HEK293 (cell line): ENCODE data around the gene RASA3.
A peak's percentile ranks its signal among the peaks of the same experiment; 100 is the strongest.

Experiments
- CTCF ChIA-PET: fragments of 350-600 bp; formaldehyde crosslinking; extraction: SDS; loops from one replicate; lab custom pipeline; 2021; ENCODE audit warnings: antibody characterized with exemption; lab: Yijun Ruan, JAX
- POLR2A ChIA-PET: fragments of 300-600 bp; formaldehyde crosslinking; extraction: SDS; loops from one replicate; lab custom pipeline; 2020; ENCODE audit warnings: antibody characterized with exemption, inconsistent platforms; lab: Yijun Ruan, JAX
- H3K27ac ChIP-seq: fragments of 200-500 bp; sonication (Bioruptor generic); 2 replicates; pipeline ENCODE4 v1.5.1; 2014; ENCODE audit warnings: low read depth, low read length, control low read depth, inconsistent platforms; ENCODE audit errors: extremely low read depth
- H3K36me3 ChIP-seq, 2 experiments: fragments of 200-500 bp in 1 of 2; sonication (Bioruptor generic) in 1 of 2; 1 replicate in 1 of 2; 2 replicates in 1 of 2; pipeline ENCODE4 v1.5.1; 2014 to 2017; ENCODE audit warnings: inconsistent platforms in 2 of 2, low read length in 2 of 2; ENCODE audit not compliant: control insufficient read depth in 2 of 2, insufficient read depth in 1 of 2
- H3K4me1 ChIP-seq: fragments of 200-500 bp; sonication (Bioruptor generic); 2 replicates; pipeline ENCODE4 v1.5.1; 2014; ENCODE audit warnings: mild to moderate bottlenecking, low read length, inconsistent platforms; ENCODE audit not compliant: control insufficient read depth, insufficient read depth
- H3K4me3 ChIP-seq: 2 replicates; pipeline ENCODE4 v1.5.1; 2011; ENCODE audit warnings: low read depth, mild to moderate bottlenecking, control low read depth, low read length, moderate library complexity
- H3K9me3 ChIP-seq: fragments of 200-500 bp; sonication (Bioruptor generic); 2 replicates; pipeline ENCODE4 v1.5.1; 2014; ENCODE audit warnings: low read depth, low read length, inconsistent platforms; ENCODE audit not compliant: control insufficient read depth, insufficient read depth
- GLIS2 ChIP-seq: fragments of 450-650 bp; formaldehyde crosslinking; IDR thresholded peaks from 2 replicates; pipeline ENCODE4 v1.5.1; 2016; ENCODE audit warnings: missing biosample characterization, missing genetic modification characterization
- HIC1 ChIP-seq: fragments of 450-650 bp; formaldehyde crosslinking; IDR thresholded peaks from 2 replicates; pipeline ENCODE4 v1.5.1; 2016; ENCODE audit warnings: missing biosample characterization, missing genetic modification characterization
- HOXA7 ChIP-seq: sonication (generic); formaldehyde crosslinking; IDR thresholded peaks from 2 replicates; pipeline ENCODE4 v1.8.1; 2022; ENCODE audit warnings: missing genetic modification reagents, borderline replicate concordance
- OSR2 ChIP-seq: fragments of 450-650 bp; formaldehyde crosslinking; IDR thresholded peaks from 2 replicates; pipeline ENCODE4 v1.5.1; 2016; ENCODE audit warnings: missing biosample characterization, missing genetic modification characterization
- PRDM2 ChIP-seq: fragments of 450-650 bp; formaldehyde crosslinking; IDR thresholded peaks from 2 replicates; pipeline ENCODE4 v1.5.1; 2016; ENCODE audit warnings: missing biosample characterization, missing genetic modification characterization, borderline replicate concordance
- PRDM6 ChIP-seq: fragments of 450-650 bp; formaldehyde crosslinking; IDR thresholded peaks from 2 replicates; pipeline ENCODE4 v1.5.1; 2017; ENCODE audit warnings: missing biosample characterization, missing genetic modification characterization
- RBAK ChIP-seq: fragments of 450-650 bp; formaldehyde crosslinking; IDR thresholded peaks from 2 replicates; pipeline ENCODE4 v1.5.1; 2016; ENCODE audit warnings: missing biosample characterization, missing genetic modification characterization
- SETDB1 ChIP-seq: IDR thresholded peaks from one replicate; pipeline ENCODE4 v1.6.1; 2017; ENCODE audit warnings: mild to moderate bottlenecking, low read length, moderate library complexity, mixed read lengths; ENCODE audit not compliant: insufficient read length
- SP2 ChIP-seq: fragments of 450-650 bp; formaldehyde crosslinking; IDR thresholded peaks from 2 replicates; pipeline ENCODE4 v1.5.1; 2016; ENCODE audit warnings: missing biosample characterization, missing genetic modification characterization
- ZBTB20 ChIP-seq: fragments of 450-650 bp; formaldehyde crosslinking; IDR thresholded peaks from 2 replicates; pipeline ENCODE4 v1.5.1; 2016; ENCODE audit warnings: missing biosample characterization, missing genetic modification characterization
- ZIC2 ChIP-seq: fragments of 450-650 bp; formaldehyde crosslinking; IDR thresholded peaks from 2 replicates; pipeline ENCODE4 v1.5.1; 2016; ENCODE audit warnings: missing biosample characterization, missing genetic modification characterization
- ZNF10 ChIP-seq: fragments of 450-650 bp; formaldehyde crosslinking; IDR thresholded peaks from 2 replicates; pipeline ENCODE4 v1.5.1; 2017; ENCODE audit warnings: missing biosample characterization, missing genetic modification characterization
- ZNF114 ChIP-seq: fragments of 450-650 bp; formaldehyde crosslinking; IDR thresholded peaks from 2 replicates; pipeline ENCODE4 v1.5.0; 2017; ENCODE audit warnings: missing biosample characterization, missing genetic modification characterization
- ZNF266 ChIP-seq: fragments of 450-650 bp; formaldehyde crosslinking; IDR thresholded peaks from 2 replicates; pipeline ENCODE4 v1.5.1; 2016; ENCODE audit warnings: missing biosample characterization, missing genetic modification characterization, low read depth
- ZNF391 ChIP-seq: fragments of 450-650 bp; formaldehyde crosslinking; IDR thresholded peaks from 2 replicates; pipeline ENCODE4 v1.5.1; 2016; ENCODE audit warnings: low read depth, missing biosample characterization, missing genetic modification characterization, borderline replicate concordance
- ZNF416 ChIP-seq: fragments of 450-650 bp; formaldehyde crosslinking; IDR thresholded peaks from 2 replicates; pipeline ENCODE4 v1.5.1; 2016; ENCODE audit warnings: missing biosample characterization, missing genetic modification characterization
- ZNF548 ChIP-seq: fragments of 450-650 bp; formaldehyde crosslinking; IDR thresholded peaks from 2 replicates; pipeline ENCODE4 v1.5.1; 2016; ENCODE audit warnings: missing biosample characterization, missing genetic modification characterization
- ZNF600 ChIP-seq: fragments of 450-650 bp; formaldehyde crosslinking; IDR thresholded peaks from 2 replicates; pipeline ENCODE4 v1.5.1; 2016; ENCODE audit warnings: missing biosample characterization, missing genetic modification characterization
- ZNF623 ChIP-seq: fragments of 450-650 bp; formaldehyde crosslinking; IDR thresholded peaks from 2 replicates; pipeline ENCODE4 v1.5.1; 2016; ENCODE audit warnings: missing biosample characterization, missing genetic modification characterization
- ZNF626 ChIP-seq: fragments of 450-650 bp; sonication (Bioruptor Pico); formaldehyde crosslinking; IDR thresholded peaks from 2 replicates; pipeline ENCODE4 v1.5.1; 2018; ENCODE audit warnings: missing biosample characterization, missing genetic modification characterization, inconsistent platforms
- ZNF701 ChIP-seq: fragments of 450-650 bp; formaldehyde crosslinking; IDR thresholded peaks from 2 replicates; pipeline ENCODE4 v1.5.1; 2016; ENCODE audit warnings: missing biosample characterization, missing genetic modification characterization
- ZSCAN4 ChIP-seq: fragments of 450-650 bp; formaldehyde crosslinking; IDR thresholded peaks from 2 replicates; pipeline ENCODE4 v1.5.1; 2017; ENCODE audit warnings: missing biosample characterization, missing genetic modification characterization

The RASA3 gene

GRCh38 chr13:114096031-114096485 lies 36.4 kb downstream of the RASA3 start:
- 0 out of 2 replicates have a peak, but pooled peaks have one; percentile 12 for TF ChIP-seq ZIC2 (tag by site-specific recombination)
- TF ChIP-seq PRDM6: no peak
- 0 out of 2 replicates have a peak, but pooled peaks have one; percentile 35 for TF ChIP-seq HIC1 (tag by site-specific recombination)
- no peak for TF ChIP-seq SETDB1
- TF ChIP-seq GLIS2 (tag by site-specific recombination): 0 out of 2 replicates have a peak, but pooled peaks have one; percentile 13
- TF ChIP-seq ZSCAN4 (tag by site-specific recombination): no peak
- no peak for TF ChIP-seq ZNF701
- POLR2A ChIA-PET: no interaction called here
- H3K27ac ChIP-seq: no peak overlapping the region

GRCh38 chr13:114095486-114095885 lies 36.9 kb downstream of the RASA3 start:
- Histone ChIP-seq H3K4me1 (no peaks in the 10 kb centered on the region), H3K4me3 (no peak overlapping the region), H3K36me3 (no peaks in the 10 kb centered on the region), H3K9me3 (no peaks in the 10 kb centered on the region), H3K27ac (no peak overlapping the region)
- TF ChIP-seq PRDM2 (tag by site-specific recombination) (no peak), ZBTB20 (tag by site-specific recombination) (no peak), RBAK (no peak), HOXA7 (no peak), ZNF626 (no peak), SP2 (tag by site-specific recombination) (no peak), ZNF623 (no peak), ZNF416 (tag by site-specific recombination) (no peak), ZNF114 (no peak), ZNF10 (no peak), ZNF266 (tag by site-specific recombination) (no peak), ZNF391 (tag by site-specific recombination) (no peak), OSR2 (tag by site-specific recombination) (no peak), ZNF600 (tag by site-specific recombination) (no peak), ZNF548 (no peak)
- ChIA-PET CTCF (no interaction called here), POLR2A (no interaction called here)

More at GRCh38 chr13:114096031-114096485, 36.4 kb downstream of the RASA3 start:
- Histone ChIP-seq H3K4me1 (no peaks in the 10 kb centered on the region), H3K36me3 (no peaks in the 10 kb centered on the region), H3K9me3 (no peaks in the 10 kb centered on the region), H3K4me3 (no peak overlapping the region)
- CTCF ChIA-PET: no interaction called here
